Measurements from ENCODE around the gene STMN1. TPM values are rescaled to one million over a fixed set of nuclear protein-coding genes. Genes with fewer than 3 reads are reported as not detected.

STMN1 gene
- total RNA-seq (2021) (418 to 483 TPM (median 458 TPM) in 3 replicates), Bru-seq, nascent RNA (percentile 95 among the genes with signal in this experiment)
- long read RNA-seq, experiment 1, transcript STMN1-203 (5 exons, 1,712 nt), result minor isoform, 13 of 605 reads
- long read RNA-seq, experiment 1, transcript STMN1-206 (5 exons, 1,504 nt), result major isoform, 511 of 605 reads
- long read RNA-seq, experiment 1, transcript STMN1-207 (4 exons, 2,947 nt), result minor isoform, 12 of 605 reads
- long read RNA-seq, experiment 1, partial matches to known transcripts, result 40 of 605 reads
- long read RNA-seq, experiment 1, other reads (novel, unspliced or antisense), result 27 of 605 reads
- long read RNA-seq, experiment 2, transcript STMN1-203 (5 exons, 1,712 nt), result minor isoform, 5 of 977 reads
- long read RNA-seq, experiment 2, transcript STMN1-206 (5 exons, 1,504 nt), result major isoform, 400 of 977 reads
- long read RNA-seq, experiment 2, partial matches to known transcripts, result 548 of 977 reads
- long read RNA-seq, experiment 2, other reads (novel, unspliced or antisense), result 22 of 977 reads
- long read RNA-seq, experiment 3, transcript STMN1-203 (5 exons, 1,712 nt), result minor isoform, 41 of 4,069 reads
- long read RNA-seq, experiment 3, transcript STMN1-207 (4 exons, 2,947 nt), result minor isoform, 6 of 4,069 reads
- long read RNA-seq, experiment 3, transcript STMN1-206 (5 exons, 1,504 nt), result major isoform, 3,892 of 4,069 reads
- long read RNA-seq, experiment 3, partial matches to known transcripts, result 67 of 4,069 reads
- long read RNA-seq, experiment 3, other reads (novel, unspliced or antisense), result 61 of 4,069 reads

GRCh38 chr1:25905680-25906643 is at the start of gene STMN1:
STMN1 (minus strand) TSS chr1:25906419; CDS start chr1:25904676, 1,743 bp downstream.
- peaks cover 38% of the 10 kb centered on the region for H3K36me3 Mint-ChIP-seq
- peak within 1 kb of the TSS; percentile 73 for H3K27ac Mint-ChIP-seq
- peaks cover 27% of the 10 kb centered on the region for H3K4me1 Mint-ChIP-seq
- no peaks in the 10 kb centered on the region; the same call in none of the 2 replicates for H3K27me3 Mint-ChIP-seq (ENCODE audit: low read depth)
- peak within 1 kb of the TSS; percentile 92 for H3K4me3 Mint-ChIP-seq
- ChIA-PET CTCF (interaction anchor here (1.0 to 3.6 kb wide), 5 partner anchors 10 to 115 kb away, joined by 3 to 31 read pairs (median 4); partner anchors contain the start of genes EXTL1 and PAFAH2), POLR2A (interaction anchor here (0.7 to 1.5 kb wide), 3 partner anchors 14 to 92 kb away, joined by 3 to 5 read pairs (median 4); partner anchors contain the start of gene PAFAH2)
- no peaks in the 10 kb centered on the region for H3K9me3 Mint-ChIP-seq
- DNase-seq (ENCODE audit: low spot score) (peak; percentile 97), ATAC-seq (peak; percentile 84)
- TF ChIP-seq SMAD4 (CRISPR knock-in tag; IDR thresholded peaks at IDR 0.05), result 0 out of 2 replicates have a peak, but pooled peaks have one; percentile 34
- TF ChIP-seq HMGXB4 (CRISPR knock-in tag; IDR thresholded peaks at IDR 0.05), result 0 out of 2 replicates have a peak, but pooled peaks have one; percentile 67
- TF ChIP-seq CDX4 (CRISPR knock-in tag; IDR thresholded peaks at IDR 0.05; ENCODE audit: borderline replicate concordance), result peak; percentile 66; the same call in 1 of the 2 replicates
- no peak for TF ChIP-seq NR2C2 (CRISPR knock-in tag; IDR thresholded peaks at IDR 0.05)
- TF ChIP-seq CBFB (CRISPR knock-in tag; IDR thresholded peaks at IDR 0.05; ENCODE audit: low read depth), result no peak; the same call in 1 of the 2 replicates
- TF ChIP-seq FOXJ3 (CRISPR knock-in tag; IDR thresholded peaks at IDR 0.05; ENCODE audit: borderline replicate concordance), result no peak
- no peak for TF ChIP-seq PREB (CRISPR knock-in tag; IDR thresholded peaks at IDR 0.05; ENCODE audit: borderline replicate concordance)
- TF ChIP-seq ZNF532 (CRISPR knock-in tag; IDR thresholded peaks at IDR 0.05; ENCODE audit: borderline replicate concordance), result no peak
- TF ChIP-seq ZNF317 (CRISPR knock-in tag; IDR thresholded peaks at IDR 0.05; ENCODE audit: borderline replicate concordance, low read depth), result no peak
- no peak; the same call in 1 of the 2 replicates for TF ChIP-seq ETV6 (CRISPR knock-in tag; IDR thresholded peaks at IDR 0.05)
- TF ChIP-seq OVOL2 (CRISPR knock-in tag; IDR thresholded peaks at IDR 0.05; ENCODE audit: borderline replicate concordance), result no peak
- TF ChIP-seq ZNF423 (CRISPR knock-in tag; IDR thresholded peaks at IDR 0.05), result peak; percentile 99
- TF ChIP-seq FOXP1 (CRISPR knock-in tag; IDR thresholded peaks at IDR 0.05; ENCODE audit: borderline replicate concordance), result no peak
- TF ChIP-seq E2F4 (CRISPR knock-in tag; IDR thresholded peaks at IDR 0.05; ENCODE audit: borderline replicate concordance, low read depth), result no peak
- TF ChIP-seq ATF2 (CRISPR knock-in tag; IDR thresholded peaks at IDR 0.05; ENCODE audit: borderline replicate concordance, low read depth), result no peak
- TF ChIP-seq ATF6 (CRISPR knock-in tag; IDR thresholded peaks at IDR 0.05), result no peak
- no peak for TF ChIP-seq ZBTB21 (CRISPR knock-in tag; IDR thresholded peaks at IDR 0.05; ENCODE audit: borderline replicate concordance)
- no peak for TF ChIP-seq HMGA2 (CRISPR knock-in tag; IDR thresholded peaks at IDR 0.05)
